Tongue (tissue), 2 donors: ENCODE results near the gene ALAD. TPM values are rescaled to one million over a fixed set of nuclear protein-coding genes. Genes with fewer than 3 reads are reported as not detected.
"Not testable (repeated sequence)": the region's sequence is repeated elsewhere in the genome, so short reads cannot be mapped to it uniquely, and the experiment has no call there.

Source experiments
- DNase-seq: peaks from one replicate; pipeline ENCODE4 v3.0.0-alpha.2; 2015
- total RNA-seq: library from RNA; depleted of rRNA; stranded (reverse); fragments of >200 nt; gene quantifications from one replicate; pipeline ENCODE4 v1.2.3, GENCODE V29; 2014

Gene ALAD
- total RNA-seq, 1 donor from 2014 or later = 27.8 TPM

GRCh38 chr9:113373256-113373655 lies 27.8 kb downstream of the ALAD start:
- DNase-seq = no peak

- DNase-seq = no peak
Observed at GRCh38 chr9:113372059-113372458, 29.0 kb downstream of the ALAD start.

- no peak for DNase-seq
Observed at GRCh38 chr9:113370806-113371325, 30.2 kb downstream of the ALAD start.

GRCh38 chr9:113369855-113370140 lies 31.3 kb downstream of the ALAD start:
- no peak for DNase-seq

GRCh38 chr9:113368982-113369854 lies 31.9 kb downstream of the ALAD start:
- no peak for DNase-seq

GRCh38 chr9:113368348-113368981 lies 32.6 kb downstream of the ALAD start:
- no peak for DNase-seq

GRCh38 chr9:113365652-113366051 lies 35.4 kb downstream of the ALAD start:
- not testable (repeated sequence) for DNase-seq

- DNase-seq = no peak
Observed at GRCh38 chr9:113364951-113365350, 36.1 kb downstream of the ALAD start.

- no peak for DNase-seq
Observed at GRCh38 chr9:113363336-113363735, 37.7 kb downstream of the ALAD start.

- no peak for DNase-seq
Observed at GRCh38 chr9:113361304-113362018, 39.6 kb downstream of the ALAD start.

- DNase-seq = no peak
Observed at GRCh38 chr9:113360242-113360842, 40.7 kb downstream of the ALAD start.

GRCh38 chr9:113359385-113359784 lies 41.7 kb downstream of the ALAD start:
- peak; percentile 67 for DNase-seq

- no peak for DNase-seq
Observed at GRCh38 chr9:113356686-113357292, 44.3 kb downstream of the ALAD start.

GRCh38 chr9:113355040-113355596 lies 46.0 kb downstream of the ALAD start:
- no peak for DNase-seq

- DNase-seq = no peak
Observed at GRCh38 chr9:113352411-113352810, 48.7 kb downstream of the ALAD start.

- no peak for DNase-seq
Observed at GRCh38 chr9:113352006-113352405, 49.1 kb downstream of the ALAD start.

GRCh38 chr9:113350937-113351336 lies 50.1 kb downstream of the ALAD start:
- no peak for DNase-seq

- DNase-seq = no peak
Observed at GRCh38 chr9:113350107-113350661, 50.9 kb downstream of the ALAD start.

GRCh38 chr9:113349445-113350094 lies 51.5 kb downstream of the ALAD start, which contains the start of gene BSPRY:
TSS of gene BSPRY (plus strand) at chr9:113349541. CDS start at chr9:113349580, 39 bp downstream.
- DNase-seq = no peak

GRCh38 chr9:113349066-113349444 lies 52.0 kb downstream of the ALAD start:
- DNase-seq = no peak

GRCh38 chr9:113348437-113348836 lies 52.6 kb downstream of the ALAD start:
- no peak for DNase-seq
